Mesendoderm (in vitro differentiated cells): ENCODE measurements around the gene VPS16.

Source experiments
- DNase-seq: peaks from one replicate; pipeline ENCODE4 v3.0.0; 2013
- H2AK5ac ChIP-seq: 2 replicates; pipeline ENCODE4 v1.6.1; 2013; ENCODE audit warnings: low read length, inconsistent platforms
- H2BK120ac ChIP-seq: 2 replicates; pipeline ENCODE4 v1.6.1; 2013; ENCODE audit warnings: low read depth, mild to moderate bottlenecking, low read length, moderate library complexity, mixed read lengths
- H2BK15ac ChIP-seq: replicated peaks from 2 replicates; pipeline ENCODE4 v1.6.1; 2013; ENCODE audit warnings: low read depth, mild to moderate bottlenecking, moderate library complexity
- H2BK5ac ChIP-seq: 2 replicates; pipeline ENCODE4 v1.6.1; 2013; ENCODE audit warnings: low read length, inconsistent platforms
- H3K18ac ChIP-seq: 2 replicates; pipeline ENCODE4 v1.6.1; 2013; ENCODE audit warnings: mild to moderate bottlenecking, low read length, mixed read lengths
- H3K23ac ChIP-seq: one replicate; pipeline ENCODE4 v1.6.1; 2013; ENCODE audit warnings: low read length
- H3K27ac ChIP-seq: 2 replicates; pipeline ENCODE4 v1.5.1; 2013; ENCODE audit warnings: low read depth, mild to moderate bottlenecking, inconsistent platforms, low read length, moderate library complexity
- H3K27me3 ChIP-seq: 2 replicates; pipeline ENCODE4 v1.6.1; 2013; ENCODE audit warnings: low read length, control low read depth, mild to moderate bottlenecking, inconsistent platforms; ENCODE audit not compliant: insufficient read depth, poor library complexity
- H3K36me3 ChIP-seq: 2 replicates; pipeline ENCODE4 v1.6.1; 2013; ENCODE audit warnings: low read length, inconsistent platforms; ENCODE audit not compliant: control insufficient read depth, insufficient read depth
- H3K4ac ChIP-seq: one replicate; pipeline ENCODE4 v1.6.1; 2013; ENCODE audit warnings: low read depth, mild to moderate bottlenecking, low read length, moderate library complexity
- H3K4me1 ChIP-seq: 2 replicates; pipeline ENCODE4 v1.6.1; 2013; ENCODE audit warnings: low read depth, low read length, inconsistent platforms; ENCODE audit not compliant: control insufficient read depth
- H3K4me2 ChIP-seq: 2 replicates; pipeline ENCODE4 v1.6.1; 2013; ENCODE audit warnings: low read length
- H3K4me3 ChIP-seq: 2 replicates; pipeline ENCODE4 v1.5.1; 2013; ENCODE audit warnings: mild to moderate bottlenecking, low read length
- H3K56ac ChIP-seq: one replicate; pipeline ENCODE4 v1.6.1; 2013; ENCODE audit warnings: low read length
- H3K79me1 ChIP-seq: 2 replicates; pipeline ENCODE4 v1.6.1; 2013; ENCODE audit warnings: low read length, inconsistent platforms
- H3K79me2 ChIP-seq: 2 replicates; pipeline ENCODE4 v1.6.1; 2013; ENCODE audit warnings: mild to moderate bottlenecking, low read length; ENCODE audit not compliant: control insufficient read depth, insufficient read depth
- H3K9ac ChIP-seq: 2 replicates; pipeline ENCODE4 v1.6.1; 2013; ENCODE audit warnings: low read length, inconsistent platforms
- H4K5ac ChIP-seq: one replicate; pipeline ENCODE4 v1.6.1; 2013; ENCODE audit warnings: low read length
- H4K8ac ChIP-seq: one replicate; pipeline ENCODE4 v1.6.1; 2013; ENCODE audit warnings: low read depth, mild to moderate bottlenecking, control low read depth, low read length, moderate library complexity
- WGBS: extraction: QIAGEN DNeasy Blood & Tissue Kit; methylation state at CpG from one replicate; pipeline ENCODE4 v1.1.7; 2013; ENCODE audit warnings: low lambda C conversion rate, missing lambda C conversion rate; ENCODE audit not compliant: insufficient coverage; ENCODE audit errors: extremely low coverage; 5-methylcytosine and 5-hydroxymethylcytosine counted together

Gene VPS16

DNA sequence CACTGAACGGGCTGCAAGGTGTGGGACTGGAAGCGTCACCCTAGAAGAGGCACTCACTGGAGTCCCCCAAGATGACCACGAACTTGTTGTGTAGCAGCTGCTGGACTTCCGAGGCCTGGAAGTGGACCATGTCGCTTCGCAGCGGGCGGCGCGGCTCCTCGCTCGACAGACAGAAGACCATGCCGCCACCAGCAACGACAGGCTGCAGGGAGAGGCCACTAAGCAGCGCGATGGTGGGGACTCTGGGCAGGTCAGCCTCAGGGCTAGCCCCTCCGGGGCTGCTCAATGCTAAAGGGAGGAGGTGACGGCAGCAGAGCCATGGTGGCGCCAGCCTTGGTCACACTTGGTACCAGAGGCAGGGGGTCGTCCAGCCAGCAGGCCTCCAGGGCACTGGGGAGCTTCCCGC lies 810 bp upstream of the VPS16 start:
- no CpG with 5 or more reads among the region's 21 CpGs for WGBS
- no peak overlapping the region for H3K18ac ChIP-seq

DNA sequence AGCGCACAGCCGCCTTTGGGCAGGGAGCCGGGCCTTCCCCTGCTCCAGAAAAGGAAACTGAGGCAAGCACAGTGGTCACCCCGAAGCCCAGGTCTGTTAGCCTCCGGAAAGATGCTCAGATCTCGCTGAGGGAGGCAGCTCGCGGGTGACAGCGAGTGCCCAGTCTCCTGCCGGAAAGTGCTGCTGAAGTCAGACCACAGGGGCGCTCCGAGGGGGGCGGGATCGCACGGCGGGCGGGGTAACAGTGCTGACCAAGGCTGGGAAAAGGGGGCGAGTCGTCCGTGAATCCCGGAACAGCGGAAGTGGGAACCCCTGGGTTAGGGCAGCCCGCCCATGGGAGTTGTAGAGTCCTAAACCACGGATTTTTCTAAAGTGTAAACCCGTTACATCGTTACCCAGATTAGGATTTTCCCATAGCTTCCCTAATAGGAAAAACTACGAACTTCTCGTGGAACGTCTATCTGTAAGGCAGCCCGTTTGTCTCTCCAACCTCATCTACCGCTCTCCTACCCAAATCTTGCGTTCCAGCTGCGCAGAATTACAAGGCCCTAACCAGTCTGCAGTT lies 504 bp downstream of the VPS16 start:
- Histone ChIP-seq H3K79me1 (no peaks in the 10 kb centered on the region), H3K4ac (no peak overlapping the region), H3K27me3 (no peaks in the 10 kb centered on the region), H3K9ac (peak overlapping the region; percentile 68), H3K4me2 (peak overlapping the region; percentile 74), H4K5ac (no peak overlapping the region), H3K79me2 (no peaks in the 10 kb centered on the region), H3K18ac (no peak overlapping the region), H3K23ac (no peak overlapping the region), H2BK15ac (no peak overlapping the region), H3K4me1 (no peaks in the 10 kb centered on the region), H3K4me3 (peak overlapping the region; percentile 77), H3K56ac (peak overlapping the region; percentile 74), H4K8ac (no peak overlapping the region), H2BK120ac (no peak overlapping the region), H3K27ac (no peak overlapping the region), H2BK5ac (no peak overlapping the region), H3K36me3 (no peaks in the 10 kb centered on the region), H2AK5ac (no peak overlapping the region)
- DNase-seq = peak; percentile 46
- no CpG with 5 or more reads among the region's 33 CpGs for WGBS

More for the DNA sequence above, 810 bp upstream of the VPS16 start:
- Histone ChIP-seq H3K27me3 (no peaks in the 10 kb centered on the region), H3K79me2 (no peaks in the 10 kb centered on the region), H3K4me2 (no peak overlapping the region), H3K56ac (no peak overlapping the region), H4K5ac (no peak overlapping the region), H2BK15ac (no peak overlapping the region), H3K23ac (no peak overlapping the region), H3K79me1 (no peaks in the 10 kb centered on the region), H3K9ac (no peak overlapping the region), H3K27ac (no peak overlapping the region), H3K36me3 (no peaks in the 10 kb centered on the region), H2BK120ac (no peak overlapping the region), H2AK5ac (no peak overlapping the region), H3K4ac (peak overlapping the region; percentile 64), H3K4me1 (no peaks in the 10 kb centered on the region), H3K4me3 (no peak overlapping the region), H2BK5ac (no peak overlapping the region), H4K8ac (no peak overlapping the region)
- DNase-seq = no peak

GRCh38 chr20:2845607-2846006 lies 5.1 kb downstream of the VPS16 start:
- Histone ChIP-seq H2AK5ac (no peak overlapping the region), H3K4me1 (no peaks in the 10 kb centered on the region), H3K23ac (no peak overlapping the region), H3K4ac (no peak overlapping the region), H3K9ac (no peak overlapping the region), H3K4me3 (no peak overlapping the region), H3K27ac (no peak overlapping the region), H3K4me2 (no peak overlapping the region), H3K18ac (no peak overlapping the region), H3K36me3 (no peaks in the 10 kb centered on the region), H3K27me3 (no peaks in the 10 kb centered on the region), H4K5ac (no peak overlapping the region), H3K79me2 (no peaks in the 10 kb centered on the region), H2BK5ac (no peak overlapping the region), H3K79me1 (no peaks in the 10 kb centered on the region), H2BK15ac (no peak overlapping the region), H3K56ac (no peak overlapping the region), H4K8ac (no peak overlapping the region), H2BK120ac (no peak overlapping the region)
- no CpG with 5 or more reads among the region's 2 CpGs for WGBS
- no peak for DNase-seq

- no peak overlapping the region for H3K23ac ChIP-seq
- no peak overlapping the region for H3K4me2 ChIP-seq
- no peak overlapping the region for H3K4me3 ChIP-seq
- no peak overlapping the region for H2BK120ac ChIP-seq
- no peaks in the 10 kb centered on the region for H3K79me1 ChIP-seq
- no peak overlapping the region for H2AK5ac ChIP-seq
- no peak overlapping the region for H2BK5ac ChIP-seq
- no peak overlapping the region for H2BK15ac ChIP-seq
- DNase-seq = no peak
- WGBS = no CpG with 5 or more reads among the region's 5 CpGs
- no peak overlapping the region for H4K8ac ChIP-seq
- no peaks in the 10 kb centered on the region for H3K36me3 ChIP-seq
- H4K5ac ChIP-seq = no peak overlapping the region
- H3K18ac ChIP-seq = no peak overlapping the region
- H3K27ac ChIP-seq = no peak overlapping the region
- H3K79me2 ChIP-seq = no peaks in the 10 kb centered on the region
- no peak overlapping the region for H3K56ac ChIP-seq
- H3K4ac ChIP-seq = no peak overlapping the region
- H3K27me3 ChIP-seq = no peaks in the 10 kb centered on the region
- H3K4me1 ChIP-seq = no peaks in the 10 kb centered on the region
- no peak overlapping the region for H3K9ac ChIP-seq
These were observed 6.2 kb downstream of the VPS16 start for GRCh38 chr20:2846698-2847097.

DNA sequence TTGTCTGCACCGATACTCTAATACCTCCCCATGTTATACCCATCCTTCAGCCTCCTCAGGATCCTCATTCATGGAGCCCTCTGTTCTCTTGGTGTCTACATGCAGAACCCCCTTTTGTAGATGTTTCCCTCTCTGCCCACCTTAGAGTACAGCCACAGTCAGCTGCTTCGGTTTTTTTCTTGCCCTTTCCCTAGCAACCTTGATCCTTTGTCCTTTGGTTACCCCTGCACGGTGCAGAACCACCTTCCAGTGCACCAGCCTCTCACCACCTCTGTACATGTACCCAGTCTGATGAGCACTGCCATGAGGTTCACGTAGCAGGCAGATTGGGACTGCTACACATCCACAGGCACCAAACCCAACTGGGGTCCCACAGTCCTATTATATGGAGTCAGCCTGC lies 7.3 kb downstream of the VPS16 start:
- no peak overlapping the region for H3K18ac ChIP-seq
- H3K23ac ChIP-seq = no peak overlapping the region
- DNase-seq = no peak
- no peaks in the 10 kb centered on the region for H3K27me3 ChIP-seq
- WGBS = no CpG with 5 or more reads among the region's 4 CpGs
- no peak overlapping the region for H4K8ac ChIP-seq
- H4K5ac ChIP-seq = no peak overlapping the region
- H3K79me2 ChIP-seq = no peaks in the 10 kb centered on the region
- no peaks in the 10 kb centered on the region for H3K79me1 ChIP-seq
- no peak overlapping the region for H3K27ac ChIP-seq
- H3K56ac ChIP-seq = no peak overlapping the region
- H3K4me3 ChIP-seq = no peak overlapping the region
- H2BK15ac ChIP-seq = no peak overlapping the region
- no peak overlapping the region for H3K4ac ChIP-seq
- H2BK5ac ChIP-seq = no peak overlapping the region
- no peaks in the 10 kb centered on the region for H3K36me3 ChIP-seq
- H3K9ac ChIP-seq = no peak overlapping the region
- no peak overlapping the region for H3K4me2 ChIP-seq
- no peak overlapping the region for H2BK120ac ChIP-seq
- no peak overlapping the region for H2AK5ac ChIP-seq
- H3K4me1 ChIP-seq = no peaks in the 10 kb centered on the region

DNA sequence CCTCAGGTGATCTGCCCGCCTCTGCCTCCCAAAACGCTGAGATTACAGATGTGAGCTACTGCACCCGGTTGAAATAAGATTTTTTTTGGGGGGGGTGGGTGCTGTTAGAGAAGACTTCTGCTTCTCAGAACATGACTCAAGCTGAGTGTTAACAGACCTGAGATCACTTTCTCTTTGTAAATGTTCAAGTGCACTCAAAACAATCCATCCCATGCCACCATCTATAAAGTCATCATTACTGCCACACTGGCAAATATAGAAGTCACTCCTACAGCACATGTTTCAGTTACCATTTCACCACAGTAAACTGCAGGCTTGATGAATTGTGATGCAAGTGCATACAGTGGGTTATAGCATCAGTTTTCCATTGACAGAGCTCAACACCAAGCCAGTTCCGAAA lies 9.0 kb downstream of the VPS16 start:
- Histone ChIP-seq H4K5ac (no peak overlapping the region), H2BK5ac (no peak overlapping the region), H4K8ac (no peak overlapping the region), H3K36me3 (no peaks in the 10 kb centered on the region), H2BK15ac (no peak overlapping the region), H3K27me3 (no peaks in the 10 kb centered on the region), H3K9ac (no peak overlapping the region), H2BK120ac (no peak overlapping the region), H3K18ac (no peak overlapping the region), H3K79me2 (no peaks in the 10 kb centered on the region), H3K4me3 (no peak overlapping the region), H3K4ac (no peak overlapping the region), H3K4me1 (no peaks in the 10 kb centered on the region), H3K56ac (no peak overlapping the region), H3K79me1 (no peaks in the 10 kb centered on the region), H3K27ac (no peak overlapping the region), H3K4me2 (no peak overlapping the region), H2AK5ac (no peak overlapping the region), H3K23ac (no peak overlapping the region)
- WGBS = no CpG with 5 or more reads among the region's 4 CpGs
- no peak for DNase-seq
